ENCODE data around the gene CELA3A. TPM values are rescaled to one million over a fixed set of nuclear protein-coding genes. Genes with fewer than 3 reads are reported as not detected.
"Not testable (repeated sequence)": the region's sequence is repeated elsewhere in the genome, so short reads cannot be mapped to it uniquely, and the experiment has no call there.

The CELA3A gene, protein sequence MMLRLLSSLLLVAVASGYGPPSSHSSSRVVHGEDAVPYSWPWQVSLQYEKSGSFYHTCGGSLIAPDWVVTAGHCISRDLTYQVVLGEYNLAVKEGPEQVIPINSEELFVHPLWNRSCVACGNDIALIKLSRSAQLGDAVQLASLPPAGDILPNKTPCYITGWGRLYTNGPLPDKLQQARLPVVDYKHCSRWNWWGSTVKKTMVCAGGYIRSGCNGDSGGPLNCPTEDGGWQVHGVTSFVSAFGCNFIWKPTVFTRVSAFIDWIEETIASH
- total RNA-seq: not detected

DNA sequence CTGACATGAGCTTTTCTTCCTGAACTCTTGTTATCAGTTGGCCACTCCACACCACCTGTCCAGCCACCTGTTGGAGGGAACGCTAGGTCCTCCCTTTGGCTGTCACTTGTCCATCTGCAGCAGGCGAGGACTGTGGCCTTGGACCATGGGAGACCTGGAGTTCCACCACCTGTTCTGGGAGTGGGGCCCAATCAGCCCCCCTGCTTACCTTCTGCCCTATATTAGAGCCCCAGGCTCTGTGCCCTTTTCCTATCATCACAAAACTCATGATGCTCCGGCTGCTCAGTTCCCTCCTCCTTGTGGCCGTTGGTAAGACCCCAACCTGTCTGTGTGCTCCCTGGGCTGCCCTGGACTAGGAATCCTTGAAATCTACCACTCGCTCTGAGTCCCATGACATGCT lies at the start of gene CELA3A:
Gene CELA3A, plus strand, starts transcription at position 249 of the 400 bp plus-strand sequence. Its CDS starts 18 bp downstream, at position 267.
- no peak for DNase-seq
- H3K4me3 Mint-ChIP-seq: no peak within 1 kb of the TSS
- ATAC-seq (ENCODE audit: low read depth): no peak
- no peaks in the 10 kb centered on the region for H3K9me3 Mint-ChIP-seq
- no peaks in the 10 kb centered on the region for H3K36me3 Mint-ChIP-seq
- no peaks in the 10 kb centered on the region for H3K4me1 Mint-ChIP-seq
- POLR2A ChIA-PET: no interaction called here
- H3K27ac Mint-ChIP-seq: no peak within 1 kb of the TSS
- peaks cover 3% of the 10 kb centered on the region for H3K27me3 Mint-ChIP-seq

DNA sequence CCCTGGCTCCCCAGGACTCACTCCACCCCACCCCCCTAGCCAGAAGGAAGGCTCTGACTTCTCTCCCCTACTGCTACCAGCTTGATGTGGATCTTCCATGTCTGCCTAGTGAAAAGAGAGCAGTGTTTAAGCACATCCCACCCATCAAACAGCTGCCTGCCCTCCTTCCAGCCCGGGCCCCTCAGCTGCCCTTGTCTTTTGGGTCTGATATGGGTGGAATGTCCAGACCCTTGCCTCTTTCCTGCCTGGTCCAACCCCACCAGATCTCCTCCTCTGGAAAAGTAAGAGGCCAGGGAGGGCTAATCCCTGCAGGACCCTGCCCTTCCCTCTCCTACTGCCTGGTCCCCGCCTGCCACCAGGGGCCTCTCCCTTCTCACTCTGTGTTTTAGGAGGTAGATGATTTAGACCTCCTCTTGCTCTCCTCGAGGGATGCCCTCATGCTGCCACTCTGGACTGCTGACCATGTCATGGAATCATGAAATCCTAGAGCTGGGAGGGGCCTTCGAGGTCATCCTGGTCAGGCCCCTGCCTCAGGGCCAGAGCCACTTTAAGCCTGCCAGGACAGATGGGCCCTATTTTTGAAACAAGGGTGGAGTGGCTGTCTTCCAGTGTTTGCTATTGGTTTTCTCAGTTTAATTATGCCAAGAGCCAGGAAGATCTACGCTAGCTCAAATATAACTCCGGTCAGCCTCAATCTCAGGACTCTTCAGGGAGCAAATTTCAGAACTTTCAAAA lies 48.5 kb upstream of the CELA3A start:
- H3K27ac Mint-ChIP-seq: peak overlapping the region; percentile 21
- ATAC-seq (ENCODE audit: low read depth): no peak
- peaks cover 20% of the 10 kb centered on the region for H3K4me1 Mint-ChIP-seq
- H3K27me3 Mint-ChIP-seq: no peaks in the 10 kb centered on the region
- no peak overlapping the region for H3K4me3 Mint-ChIP-seq
- DNase-seq: no peak
- H3K9me3 Mint-ChIP-seq: no peaks in the 10 kb centered on the region
- H3K36me3 Mint-ChIP-seq: peaks cover 2% of the 10 kb centered on the region
- POLR2A ChIA-PET: no interaction called here

GRCh38 chr1:21955058-21955457 lies 46.4 kb upstream of the CELA3A start:
- H3K4me3 Mint-ChIP-seq: peak overlapping the region; percentile 25
- no peak for ATAC-seq (ENCODE audit: low read depth)
- H3K4me1 Mint-ChIP-seq: peaks cover 26% of the 10 kb centered on the region
- POLR2A ChIA-PET: no interaction called here
- H3K36me3 Mint-ChIP-seq: peaks cover 2% of the 10 kb centered on the region
- DNase-seq: no peak
- no peaks in the 10 kb centered on the region for H3K27me3 Mint-ChIP-seq
- H3K9me3 Mint-ChIP-seq: no peaks in the 10 kb centered on the region
- peak overlapping the region; percentile 61 for H3K27ac Mint-ChIP-seq

DNA sequence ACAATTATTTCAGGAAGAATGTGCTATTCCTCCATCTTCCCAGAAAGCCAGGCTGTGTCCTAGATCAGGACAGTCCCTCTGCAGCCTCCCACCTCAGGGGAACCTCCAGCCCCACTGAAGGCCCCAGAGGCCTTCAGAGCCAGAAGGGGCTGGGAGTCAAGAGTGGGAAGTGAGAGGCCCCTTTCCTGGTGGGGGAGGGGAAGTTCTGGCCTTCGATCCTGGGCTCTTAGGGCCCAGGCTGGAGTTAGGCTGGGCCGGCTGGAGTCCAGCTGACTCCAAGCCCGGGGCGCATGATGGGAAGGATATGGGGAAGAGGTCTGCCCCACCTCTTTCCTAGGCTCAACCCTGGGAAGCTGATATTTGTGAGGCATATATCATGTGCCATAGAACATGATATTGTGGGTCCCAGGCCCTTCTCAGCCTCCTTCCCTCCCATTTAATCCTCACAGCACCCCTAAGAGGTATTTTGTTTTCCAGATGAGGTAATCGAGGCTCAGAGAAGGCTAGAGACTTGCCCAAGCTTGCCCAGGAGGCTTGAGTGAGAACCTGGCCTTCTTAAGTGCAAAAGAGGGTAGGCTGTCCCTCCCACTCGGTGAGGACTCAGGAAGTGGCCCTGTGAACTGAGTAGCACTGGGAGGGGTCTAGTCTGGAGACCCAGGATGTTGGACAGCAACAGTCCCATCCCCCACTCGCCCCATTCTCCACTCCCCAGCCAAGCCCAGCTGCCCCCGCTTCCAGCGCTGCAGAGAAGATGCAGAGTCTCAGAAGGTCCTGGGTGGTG lies 45.8 kb upstream of the CELA3A start:
- ATAC-seq (ENCODE audit: low read depth): peak; percentile 56
- peak overlapping the region; percentile 86 for H3K27ac Mint-ChIP-seq
- POLR2A ChIA-PET: interaction anchor here (0.5 to 1.8 kb wide), 5 partner anchors 7 to 173 kb away, joined by 3 to 5 read pairs (median 3); partner anchors contain the start of genes HSPG2 and USP48

DNA sequence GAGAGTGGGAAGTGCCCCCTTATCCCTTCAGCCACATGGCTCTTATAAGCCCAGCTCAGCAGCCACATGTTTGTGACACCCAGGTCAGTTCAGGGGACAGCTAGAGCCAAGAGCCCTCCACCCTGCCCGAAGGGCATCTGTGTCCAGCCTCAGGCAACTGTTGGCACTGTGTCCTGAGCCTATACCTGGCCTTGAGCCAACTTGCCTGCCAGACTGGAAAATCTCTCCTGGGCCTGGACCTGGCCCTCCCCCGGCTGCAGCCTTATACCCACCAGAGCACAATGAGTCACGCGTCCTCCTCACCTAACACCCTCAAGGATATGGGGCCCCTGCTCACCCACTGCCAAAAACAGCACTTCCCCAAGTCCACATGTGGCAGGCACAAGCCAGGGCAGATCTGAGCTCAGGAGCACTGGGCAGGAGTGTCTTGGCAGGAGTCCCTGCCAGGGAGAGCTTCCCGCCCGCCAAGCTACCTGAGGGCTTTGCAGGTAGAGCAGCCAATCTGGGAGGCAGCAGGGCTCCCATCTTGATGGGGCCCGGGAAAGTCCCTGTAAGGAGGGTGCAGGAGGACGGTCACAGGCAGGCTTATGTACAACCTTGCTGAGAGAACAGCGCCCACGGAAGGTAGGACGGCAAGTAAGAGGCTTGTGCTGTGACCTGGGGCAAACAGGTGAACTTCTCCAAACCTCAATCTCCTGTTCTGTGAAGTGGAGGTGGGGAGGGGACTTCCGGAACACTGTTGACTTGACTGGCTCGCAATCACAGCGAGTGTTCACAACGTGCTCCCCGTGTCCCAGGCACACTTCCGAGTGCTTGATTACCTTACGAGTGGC lies 44.5 kb upstream of the CELA3A start:
- peak overlapping the region; percentile 86 for H3K27ac Mint-ChIP-seq
- DNase-seq (peak; percentile 49), ATAC-seq (ENCODE audit: low read depth) (peak; percentile 76)
- no peaks in the 10 kb centered on the region for H3K27me3 Mint-ChIP-seq
- peaks cover 26% of the 10 kb centered on the region for H3K4me1 Mint-ChIP-seq
- peaks cover 2% of the 10 kb centered on the region for H3K36me3 Mint-ChIP-seq
- POLR2A ChIA-PET: interaction anchor here (1.0 to 1.8 kb wide), 4 partner anchors 8 to 175 kb away, joined by 3 to 5 read pairs (median 3); no protein-coding TSS in a partner anchor
- H3K9me3 Mint-ChIP-seq: no peaks in the 10 kb centered on the region
- peak overlapping the region; percentile 73 for H3K4me3 Mint-ChIP-seq

More for the DNA sequence above, 45.8 kb upstream of the CELA3A start:
- Mint-ChIP-seq H3K27me3 (no peaks in the 10 kb centered on the region), H3K9me3 (no peaks in the 10 kb centered on the region), H3K4me1 (peaks cover 26% of the 10 kb centered on the region), H3K36me3 (peaks cover 2% of the 10 kb centered on the region), H3K4me3 (peak overlapping the region; percentile 73)
- peak; percentile 47 for DNase-seq

- H3K4me1 Mint-ChIP-seq: peaks cover 24% of the 10 kb centered on the region
- DNase-seq (no peak), ATAC-seq (ENCODE audit: low read depth) (no peak)
- H3K4me3 Mint-ChIP-seq: no peak overlapping the region
- POLR2A ChIA-PET: no interaction called here
- no peak overlapping the region for H3K27ac Mint-ChIP-seq
- H3K27me3 Mint-ChIP-seq: peaks cover 2% of the 10 kb centered on the region
- H3K9me3 Mint-ChIP-seq: no peaks in the 10 kb centered on the region
- no peaks in the 10 kb centered on the region for H3K36me3 Mint-ChIP-seq
These were observed 40.1 kb upstream of the CELA3A start for GRCh38 chr1:21961337-21961736.

- H3K36me3 Mint-ChIP-seq: no peaks in the 10 kb centered on the region
- POLR2A ChIA-PET: no interaction called here
- ATAC-seq (ENCODE audit: low read depth) (no peak), DNase-seq (no peak)
- H3K27ac Mint-ChIP-seq: no peak overlapping the region
- peaks cover 2% of the 10 kb centered on the region for H3K27me3 Mint-ChIP-seq
- no peaks in the 10 kb centered on the region for H3K9me3 Mint-ChIP-seq
- peaks cover 20% of the 10 kb centered on the region for H3K4me1 Mint-ChIP-seq
- no peak overlapping the region for H3K4me3 Mint-ChIP-seq
These were observed 39.7 kb upstream of the CELA3A start for GRCh38 chr1:21961799-21962198.

DNA sequence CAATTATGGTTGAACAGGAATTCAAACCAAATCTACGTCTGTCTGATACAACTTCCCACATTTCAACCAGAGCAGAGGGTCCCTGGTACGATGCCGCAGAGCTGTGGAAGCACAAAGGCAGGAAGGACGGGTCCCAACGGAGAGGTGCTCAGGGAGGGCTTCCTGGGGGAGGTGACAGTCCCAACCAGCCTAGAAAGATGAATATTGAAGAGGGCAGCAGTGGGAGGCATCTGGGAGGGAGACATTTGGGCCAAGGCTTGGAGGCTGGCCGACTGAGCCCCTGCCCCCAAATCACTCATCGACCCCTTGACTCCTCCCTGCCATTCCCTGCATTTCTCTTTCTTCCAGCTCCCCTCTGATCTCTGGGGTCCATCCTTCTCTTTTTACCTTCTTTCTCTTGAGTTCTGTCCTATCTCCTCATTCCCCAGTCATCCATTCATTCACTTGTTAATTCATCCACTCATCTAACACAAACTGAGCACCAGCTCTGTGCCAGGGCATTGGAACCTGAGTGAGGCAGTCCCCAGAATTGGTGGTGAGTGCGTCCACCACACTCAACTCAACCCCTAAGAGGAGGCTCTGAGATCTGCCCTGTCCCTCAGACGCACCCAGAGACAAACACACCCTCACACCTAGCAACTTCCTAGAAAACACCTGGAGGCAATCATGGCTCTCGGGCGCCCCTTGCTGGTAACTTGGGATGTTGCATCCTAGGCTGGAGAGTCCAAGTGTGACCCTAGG lies 37.8 kb upstream of the CELA3A start:
- POLR2A ChIA-PET: no interaction called here
- no peaks in the 10 kb centered on the region for H3K9me3 Mint-ChIP-seq
- peak overlapping the region; percentile 77 for H3K27ac Mint-ChIP-seq

DNA sequence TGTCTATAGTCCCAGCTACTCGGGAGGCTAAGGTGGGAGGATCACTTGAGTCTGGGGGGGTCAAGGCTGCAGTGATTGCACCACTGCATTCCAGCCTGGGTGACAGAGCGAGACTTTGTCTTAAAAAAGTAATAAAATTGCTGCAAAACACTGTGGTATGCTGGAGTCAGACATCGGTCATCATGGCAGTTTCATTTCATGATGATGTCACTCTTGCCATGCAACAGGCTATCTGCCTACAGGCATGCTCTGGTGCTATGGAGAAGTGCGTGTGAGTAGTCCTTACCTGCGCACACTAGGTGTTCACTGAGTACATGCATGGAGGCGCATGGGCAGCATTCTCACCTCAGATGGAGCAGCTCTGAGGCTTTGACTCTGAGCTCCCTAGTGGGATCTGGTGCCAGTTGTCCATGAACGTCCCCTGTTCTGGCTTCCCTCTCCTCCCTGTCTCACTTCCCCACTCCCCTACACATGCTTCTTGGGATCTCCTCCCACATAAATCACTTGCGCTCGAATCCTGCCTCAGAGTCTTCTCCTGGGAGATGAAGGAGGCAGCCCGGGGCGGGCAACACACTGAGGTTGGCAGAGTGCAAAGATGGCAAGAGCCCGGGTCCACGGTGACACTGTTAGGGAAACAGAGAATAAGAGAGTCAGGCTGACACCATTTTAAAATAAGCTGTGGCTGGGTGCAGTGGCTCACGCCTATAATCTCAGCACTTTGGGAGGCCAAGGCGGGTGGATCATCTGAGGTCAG lies 35.0 kb upstream of the CELA3A start:
- H3K27ac Mint-ChIP-seq: no peak overlapping the region
- H3K27me3 Mint-ChIP-seq: peaks cover 2% of the 10 kb centered on the region
- POLR2A ChIA-PET: no interaction called here
- DNase-seq (no peak), ATAC-seq (ENCODE audit: low read depth) (no peak)
- no peaks in the 10 kb centered on the region for H3K36me3 Mint-ChIP-seq
- peaks cover 4% of the 10 kb centered on the region for H3K4me1 Mint-ChIP-seq
- H3K9me3 Mint-ChIP-seq: no peaks in the 10 kb centered on the region
- no peak overlapping the region for H3K4me3 Mint-ChIP-seq

More for the DNA sequence above, 37.8 kb upstream of the CELA3A start:
- Mint-ChIP-seq H3K36me3 (no peaks in the 10 kb centered on the region), H3K27me3 (peaks cover 2% of the 10 kb centered on the region), H3K4me1 (peaks cover 4% of the 10 kb centered on the region), H3K4me3 (no peak overlapping the region)
- ATAC-seq (ENCODE audit: low read depth) (peak; percentile 87), DNase-seq (peak; percentile 89)

- H3K36me3 Mint-ChIP-seq; POLR2A ChIA-PET; H3K4me3 Mint-ChIP-seq; H3K4me1 Mint-ChIP-seq; ATAC-seq (ENCODE audit: low read depth); H3K9me3 Mint-ChIP-seq; H3K27ac Mint-ChIP-seq; H3K27me3 Mint-ChIP-seq; DNase-seq: not testable (repeated sequence)
These were observed 34.2 kb upstream of the CELA3A start for GRCh38 chr1:21967216-21967615.

- ATAC-seq (ENCODE audit: low read depth); H3K36me3 Mint-ChIP-seq; H3K4me1 Mint-ChIP-seq; H3K27ac Mint-ChIP-seq; H3K27me3 Mint-ChIP-seq; H3K9me3 Mint-ChIP-seq; DNase-seq; H3K4me3 Mint-ChIP-seq; POLR2A ChIA-PET: not testable (repeated sequence)
These were observed 32.4 kb upstream of the CELA3A start for GRCh38 chr1:21969066-21969465.

DNA sequence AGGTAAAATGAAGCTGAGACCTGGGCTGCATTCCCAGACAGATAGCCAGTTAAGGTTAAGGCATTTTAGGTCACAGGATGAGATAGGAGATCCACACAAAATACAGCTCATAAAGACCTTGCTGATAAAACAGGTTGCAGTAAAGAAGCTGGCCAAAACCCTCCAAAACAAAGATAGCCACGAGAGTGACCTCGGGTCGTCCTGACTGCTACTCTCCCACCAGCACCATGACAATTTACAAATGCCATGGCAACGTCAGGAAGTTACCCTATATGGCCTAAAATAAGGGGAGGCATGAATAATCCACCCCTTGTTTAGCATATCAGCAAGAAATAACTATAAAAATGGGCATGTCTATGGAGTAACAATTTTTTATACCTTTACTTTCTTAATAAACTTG lies 30.9 kb upstream of the CELA3A start:
- POLR2A ChIA-PET; H3K27me3 Mint-ChIP-seq; DNase-seq; H3K27ac Mint-ChIP-seq; H3K36me3 Mint-ChIP-seq; ATAC-seq (ENCODE audit: low read depth); H3K4me1 Mint-ChIP-seq; H3K4me3 Mint-ChIP-seq; H3K9me3 Mint-ChIP-seq: not testable (repeated sequence)

Data from activated naive CD8-positive, alpha-beta T cell treated with anti-CD3 and anti-CD28 coated beads, Interleukin-2, amount 10 ng/mL, durations not matched to agents 7 days and 5 days (primary cell).